ENCODE data around the gene DMRT1.

Gene DMRT1

GRCh38 chr9:800591-801150, 40.8 kb upstream of the DMRT1 start:
- no peak for TF ChIP-seq ZBTB7A (IDR thresholded peaks at IDR 0.05; ENCODE audit: low read depth)
- no peak for TF ChIP-seq YY1 (IDR thresholded peaks at IDR 0.05; ENCODE audit: low read depth)
- no peak for TF ChIP-seq CEBPB (IDR thresholded peaks at IDR 0.05)
- TF ChIP-seq TEAD4 (IDR thresholded peaks at IDR 0.05): no peak
- no peak for TF ChIP-seq TCF12 (IDR thresholded peaks at IDR 0.05; ENCODE audit: low read depth)
- TF ChIP-seq, protein P1, sequence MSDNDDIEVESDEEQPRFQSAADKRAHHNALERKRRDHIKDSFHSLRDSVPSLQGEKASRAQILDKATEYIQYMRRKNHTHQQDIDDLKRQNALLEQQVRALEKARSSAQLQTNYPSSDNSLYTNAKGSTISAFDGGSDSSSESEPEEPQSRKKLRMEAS (IDR thresholded peaks at IDR 0.05): no peak
- TF ChIP-seq USF1 (IDR thresholded peaks at IDR 0.05): no peak
- no peak for TF ChIP-seq FOXM1 (IDR thresholded peaks at IDR 0.05; ENCODE audit: borderline replicate concordance, low read depth)
- no peak for TF ChIP-seq CREB1 (IDR thresholded peaks at IDR 0.05; ENCODE audit: low read depth)
- TF ChIP-seq EGR1 (IDR thresholded peaks at IDR 0.05): no peak
- no peak for TF ChIP-seq NFIC (IDR thresholded peaks at IDR 0.05)
- TF ChIP-seq REST (IDR thresholded peaks at IDR 0.05; ENCODE audit: low read depth): no peak

DNA sequence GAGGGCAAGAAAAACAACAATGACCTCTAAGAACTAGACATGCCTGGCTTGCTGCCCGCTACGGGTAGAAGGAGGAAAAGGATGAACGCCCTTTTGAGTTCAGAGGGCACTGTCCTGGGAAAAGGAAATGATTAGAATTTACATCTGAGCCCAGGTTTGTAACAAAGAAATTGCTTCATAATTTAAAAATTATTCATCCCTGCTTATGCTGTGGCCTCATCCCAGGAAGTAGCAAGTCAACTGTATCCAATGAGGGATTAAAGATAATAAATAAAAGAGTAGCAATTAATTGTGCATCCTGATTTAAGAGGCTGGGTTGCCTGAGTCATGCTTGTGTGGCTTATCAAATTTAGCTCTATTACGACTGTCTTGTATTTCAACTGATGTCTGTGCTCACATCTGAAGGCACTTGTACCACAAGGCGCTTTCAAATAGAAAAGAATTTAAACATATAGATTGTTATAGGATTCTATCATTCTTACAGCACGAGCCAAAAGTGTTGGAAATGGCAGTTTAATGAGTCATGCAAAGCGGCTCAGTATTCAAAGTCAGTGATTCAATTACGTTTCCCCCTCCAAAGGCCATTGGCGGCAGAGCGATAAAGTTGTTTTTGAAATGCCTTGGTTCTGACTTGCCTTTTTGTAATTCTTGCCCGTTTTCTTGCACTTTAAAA, 40.0 kb upstream of the DMRT1 start:
- no peak for TF ChIP-seq CREB1 (IDR thresholded peaks at IDR 0.05; ENCODE audit: low read depth)
- TF ChIP-seq, protein P1 (IDR thresholded peaks at IDR 0.05): no peak
- TF ChIP-seq RAD21 (IDR thresholded peaks at IDR 0.05; ENCODE audit: low read depth): no peak
- TF ChIP-seq REST (IDR thresholded peaks at IDR 0.05; ENCODE audit: low read depth): no peak
- no peak for TF ChIP-seq NFIC (IDR thresholded peaks at IDR 0.05)
- no peak for TF ChIP-seq FOXM1 (IDR thresholded peaks at IDR 0.05; ENCODE audit: borderline replicate concordance, low read depth)
- TF ChIP-seq YY1 (IDR thresholded peaks at IDR 0.05; ENCODE audit: low read depth): no peak

DNA sequence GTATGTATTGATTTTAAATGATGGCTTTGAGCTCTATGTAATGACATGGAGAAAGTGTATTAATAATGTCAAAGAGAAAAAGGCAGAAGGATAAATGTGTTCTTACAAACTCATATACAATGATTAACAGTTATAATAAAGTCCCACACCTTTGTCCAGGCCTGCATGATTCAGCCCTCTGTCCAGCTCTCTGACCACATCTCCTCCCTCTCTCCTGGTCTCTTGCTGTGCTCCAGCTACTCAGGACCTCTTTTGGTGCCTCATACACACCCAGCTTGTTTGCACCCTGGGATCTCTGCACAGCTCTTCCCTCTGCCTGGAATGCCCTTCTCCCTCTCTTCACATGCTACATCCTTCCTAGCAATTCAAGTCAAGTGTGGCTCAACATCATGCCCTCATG, 37.5 kb upstream of the DMRT1 start:
- no peak for TF ChIP-seq FOXM1 (IDR thresholded peaks at IDR 0.05; ENCODE audit: borderline replicate concordance, low read depth)
- TF ChIP-seq TEAD4 (IDR thresholded peaks at IDR 0.05): no peak
- no peak for TF ChIP-seq RAD21 (IDR thresholded peaks at IDR 0.05; ENCODE audit: low read depth)
- no peak for TF ChIP-seq ZBTB7A (IDR thresholded peaks at IDR 0.05; ENCODE audit: low read depth)
- no peak for TF ChIP-seq EGR1 (IDR thresholded peaks at IDR 0.05)
- TF ChIP-seq, protein P1 (IDR thresholded peaks at IDR 0.05): no peak
- TF ChIP-seq CEBPB (IDR thresholded peaks at IDR 0.05): no peak
- TF ChIP-seq NFIC (IDR thresholded peaks at IDR 0.05): no peak
- no peak for TF ChIP-seq TAF1 (IDR thresholded peaks at IDR 0.05; ENCODE audit: low read depth)
- no peak for TF ChIP-seq USF1 (IDR thresholded peaks at IDR 0.05)
- no peak for TF ChIP-seq EP300 (IDR thresholded peaks at IDR 0.05; ENCODE audit: borderline replicate concordance)
- no peak for TF ChIP-seq TCF12 (IDR thresholded peaks at IDR 0.05; ENCODE audit: low read depth)

DNA sequence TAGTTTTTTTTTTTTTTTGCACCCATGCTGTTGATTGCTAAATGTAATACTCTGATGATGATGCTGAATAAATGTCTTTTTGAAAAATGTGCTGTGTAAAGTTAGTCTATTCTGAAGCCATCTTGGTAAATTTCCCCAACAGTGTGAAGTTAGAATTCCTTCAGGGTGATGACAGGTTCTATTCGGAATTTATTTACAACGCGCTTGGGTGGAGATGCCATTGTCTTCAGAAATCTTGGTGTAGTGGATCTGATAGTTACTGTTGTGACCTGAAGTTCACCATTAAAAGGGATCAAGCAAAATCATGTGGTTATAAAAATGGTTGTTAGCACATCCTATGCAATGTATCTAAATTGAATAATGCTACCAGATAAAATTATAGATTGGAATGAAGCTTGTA, 36.3 kb upstream of the DMRT1 start:
- TF ChIP-seq NFIC (IDR thresholded peaks at IDR 0.05): no peak

GRCh38 chr9:806285-807156, 35.0 kb upstream of the DMRT1 start:
- TF ChIP-seq RAD21 (IDR thresholded peaks at IDR 0.05; ENCODE audit: low read depth): peak; percentile 77
- TF ChIP-seq ZBTB7A (IDR thresholded peaks at IDR 0.05; ENCODE audit: low read depth): no peak
- no peak for TF ChIP-seq TEAD4 (IDR thresholded peaks at IDR 0.05)

DNA sequence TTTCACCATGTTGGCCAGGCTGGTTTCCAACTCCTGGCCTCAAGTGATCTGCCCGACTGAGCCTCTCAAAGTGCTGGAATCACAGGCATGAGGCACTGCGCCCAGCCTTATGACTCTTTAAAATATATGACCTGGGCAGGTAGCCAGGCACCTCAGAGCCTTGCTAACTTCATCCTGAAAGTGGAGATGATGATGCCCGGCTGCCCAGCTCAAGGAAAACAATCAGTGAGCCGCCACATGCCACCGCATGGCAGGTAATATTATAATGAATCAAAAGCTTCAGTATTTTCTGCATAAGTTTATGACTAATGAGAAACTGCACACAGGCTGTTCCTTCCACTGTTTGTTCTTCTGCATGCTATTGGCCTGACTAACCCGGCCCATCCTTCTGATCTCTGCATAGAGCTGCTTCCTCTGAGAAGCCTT, 30.4 kb upstream of the DMRT1 start:
- TF ChIP-seq TEAD4 (IDR thresholded peaks at IDR 0.05): 0 out of 2 replicates have a peak, but pooled peaks have one; percentile 17
- TF ChIP-seq ZBTB7A (IDR thresholded peaks at IDR 0.05; ENCODE audit: low read depth): no peak
- 0 out of 2 replicates have a peak, but pooled peaks have one; percentile 8 for TF ChIP-seq EP300 (IDR thresholded peaks at IDR 0.05; ENCODE audit: borderline replicate concordance)
- peak; percentile 73 for TF ChIP-seq NFIC (IDR thresholded peaks at IDR 0.05)

Data from Ishikawa (cell line).